ENCODE measurements around the gene RASAL3.
"Not testable (repeated sequence)": the region's sequence is repeated elsewhere in the genome, so short reads cannot be mapped to it uniquely, and the experiment has no call there.

DNA sequence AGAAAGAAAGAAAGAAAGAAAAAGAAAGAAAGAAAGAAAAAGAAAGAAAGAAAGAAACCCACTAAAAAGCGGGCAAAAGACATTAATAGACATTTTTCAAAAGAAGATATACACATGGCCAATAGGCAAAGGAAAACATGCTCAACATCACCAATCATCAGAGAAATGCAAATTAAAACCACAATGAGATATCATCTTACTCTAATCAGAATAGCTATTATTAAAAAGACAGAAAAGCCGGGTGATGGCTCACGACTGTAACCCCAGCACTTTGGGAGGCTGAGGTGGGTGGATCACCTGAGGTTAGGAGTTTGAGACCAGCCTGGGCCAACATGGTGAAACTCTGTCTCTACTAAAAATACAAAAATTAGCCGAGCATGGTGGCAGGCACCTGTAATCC lies 9.5 kb upstream of the RASAL3 start:
- TF ChIP-seq, protein P1, sequence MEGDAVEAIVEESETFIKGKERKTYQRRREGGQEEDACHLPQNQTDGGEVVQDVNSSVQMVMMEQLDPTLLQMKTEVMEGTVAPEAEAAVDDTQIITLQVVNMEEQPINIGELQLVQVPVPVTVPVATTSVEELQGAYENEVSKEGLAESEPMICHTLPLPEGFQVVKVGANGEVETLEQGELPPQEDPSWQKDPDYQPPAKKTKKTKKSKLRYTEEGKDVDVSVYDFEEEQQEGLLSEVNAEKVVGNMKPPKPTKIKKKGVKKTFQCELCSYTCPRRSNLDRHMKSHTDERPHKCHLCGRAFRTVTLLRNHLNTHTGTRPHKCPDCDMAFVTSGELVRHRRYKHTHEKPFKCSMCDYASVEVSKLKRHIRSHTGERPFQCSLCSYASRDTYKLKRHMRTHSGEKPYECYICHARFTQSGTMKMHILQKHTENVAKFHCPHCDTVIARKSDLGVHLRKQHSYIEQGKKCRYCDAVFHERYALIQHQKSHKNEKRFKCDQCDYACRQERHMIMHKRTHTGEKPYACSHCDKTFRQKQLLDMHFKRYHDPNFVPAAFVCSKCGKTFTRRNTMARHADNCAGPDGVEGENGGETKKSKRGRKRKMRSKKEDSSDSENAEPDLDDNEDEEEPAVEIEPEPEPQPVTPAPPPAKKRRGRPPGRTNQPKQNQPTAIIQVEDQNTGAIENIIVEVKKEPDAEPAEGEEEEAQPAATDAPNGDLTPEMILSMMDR (IDR thresholded peaks at IDR 0.05; ENCODE audit: low read depth, low read length), result not testable (repeated sequence)
- not testable (repeated sequence) for TF ChIP-seq EZH2phosphoT487 (IDR thresholded peaks at IDR 0.05; ENCODE audit: low read depth)
